AG04450 (cell line): ENCODE results near the gene GSX1. TPM values are rescaled to one million over a fixed set of nuclear protein-coding genes. Genes with fewer than 3 reads are reported as not detected.

Experiments
- CTCF ChIA-PET: fragments of 300-600, 350-600 bp; formaldehyde crosslinking; extraction: SDS; loops from one replicate; lab custom pipeline; 2022; ENCODE audit warnings: antibody characterized with exemption, inconsistent platforms; lab: Charles Lee
- POLR2A ChIA-PET: fragments of 350-600 bp; formaldehyde crosslinking; extraction: SDS; loops from one replicate; lab custom pipeline; 2021; ENCODE audit warnings: antibody characterized with exemption, inconsistent platforms; lab: Yijun Ruan, JAX
- DNase-seq: peaks from one replicate; pipeline ENCODE4 v3.0.0-alpha.2; 2011; ENCODE audit warnings: low read depth, low spot score
- H3K27ac ChIP-seq: one replicate; pipeline ENCODE4 v1.5.1; 2012; ENCODE audit warnings: low read depth, low read length, control low read depth
- H3K27me3 ChIP-seq: one replicate; pipeline ENCODE4 v1.6.0; 2012; ENCODE audit warnings: low read length; ENCODE audit not compliant: control insufficient read depth, insufficient read depth
- H3K4me3 ChIP-seq: 2 replicates; pipeline ENCODE4 v1.5.1; 2011; ENCODE audit warnings: mild to moderate bottlenecking, low read depth, low read length, control low read depth
- H3K9me3 ChIP-seq: 2 replicates; pipeline ENCODE4 v1.5.1; 2012; ENCODE audit warnings: low read length; ENCODE audit not compliant: control insufficient read depth, insufficient read depth
- polyA plus RNA-seq: library from polyadenylated mRNA; depleted of rRNA; stranded (reverse); fragments of >200 nt; gene quantifications from 2 replicates; pipeline ENCODE4 v1.2.3, GENCODE V29; 2011
- TF ChIP-seq, protein P1 (sequence below): IDR thresholded peaks from 2 replicates; pipeline ENCODE4 v1.5.1; 2011; ENCODE audit warnings: low read depth, low read length, control low read depth, inconsistent platforms

GSX1 gene
- polyA plus RNA-seq, 1 experiment = not detected

- CTCF ChIA-PET = no interaction called here
Observed at GRCh38 chr13:27793507-27794367, 1.5 kb downstream of the GSX1 start.

DNA sequence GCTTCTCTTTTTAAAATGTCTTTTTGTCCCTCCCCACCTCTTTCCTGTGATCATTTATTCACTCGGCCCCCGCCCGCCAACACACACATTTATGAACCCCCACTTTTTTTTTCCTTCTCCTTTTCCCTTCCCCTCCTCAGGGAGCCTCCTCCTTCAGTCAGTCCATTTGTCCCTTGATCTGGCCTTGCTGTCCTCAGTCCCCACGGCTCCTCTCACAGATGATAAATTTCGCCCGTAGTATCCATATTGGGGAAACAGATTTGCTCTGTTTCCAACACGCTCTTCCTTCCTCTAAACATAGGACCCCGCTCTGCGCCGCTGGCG, 2.0 kb downstream of the GSX1 start:
- no peak overlapping the region for H3K27ac ChIP-seq
- no peak for DNase-seq
- TF ChIP-seq, protein P1, sequence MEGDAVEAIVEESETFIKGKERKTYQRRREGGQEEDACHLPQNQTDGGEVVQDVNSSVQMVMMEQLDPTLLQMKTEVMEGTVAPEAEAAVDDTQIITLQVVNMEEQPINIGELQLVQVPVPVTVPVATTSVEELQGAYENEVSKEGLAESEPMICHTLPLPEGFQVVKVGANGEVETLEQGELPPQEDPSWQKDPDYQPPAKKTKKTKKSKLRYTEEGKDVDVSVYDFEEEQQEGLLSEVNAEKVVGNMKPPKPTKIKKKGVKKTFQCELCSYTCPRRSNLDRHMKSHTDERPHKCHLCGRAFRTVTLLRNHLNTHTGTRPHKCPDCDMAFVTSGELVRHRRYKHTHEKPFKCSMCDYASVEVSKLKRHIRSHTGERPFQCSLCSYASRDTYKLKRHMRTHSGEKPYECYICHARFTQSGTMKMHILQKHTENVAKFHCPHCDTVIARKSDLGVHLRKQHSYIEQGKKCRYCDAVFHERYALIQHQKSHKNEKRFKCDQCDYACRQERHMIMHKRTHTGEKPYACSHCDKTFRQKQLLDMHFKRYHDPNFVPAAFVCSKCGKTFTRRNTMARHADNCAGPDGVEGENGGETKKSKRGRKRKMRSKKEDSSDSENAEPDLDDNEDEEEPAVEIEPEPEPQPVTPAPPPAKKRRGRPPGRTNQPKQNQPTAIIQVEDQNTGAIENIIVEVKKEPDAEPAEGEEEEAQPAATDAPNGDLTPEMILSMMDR = no peak
- POLR2A ChIA-PET = no interaction called here
- H3K9me3 ChIP-seq = peaks cover 16% of the 10 kb centered on the region
- peaks cover 86% of the 10 kb centered on the region for H3K27me3 ChIP-seq
- CTCF ChIA-PET = no interaction called here
- H3K4me3 ChIP-seq = no peak overlapping the region

More at GRCh38 chr13:27793507-27794367, 1.5 kb downstream of the GSX1 start:
- no peak for DNase-seq
- POLR2A ChIA-PET = no interaction called here
- H3K9me3 ChIP-seq = peaks cover 16% of the 10 kb centered on the region
- TF ChIP-seq, protein P1 = no peak
- H3K4me3 ChIP-seq = no peak overlapping the region
- peaks cover 92% of the 10 kb centered on the region for H3K27me3 ChIP-seq
- no peak overlapping the region for H3K27ac ChIP-seq

DNA sequence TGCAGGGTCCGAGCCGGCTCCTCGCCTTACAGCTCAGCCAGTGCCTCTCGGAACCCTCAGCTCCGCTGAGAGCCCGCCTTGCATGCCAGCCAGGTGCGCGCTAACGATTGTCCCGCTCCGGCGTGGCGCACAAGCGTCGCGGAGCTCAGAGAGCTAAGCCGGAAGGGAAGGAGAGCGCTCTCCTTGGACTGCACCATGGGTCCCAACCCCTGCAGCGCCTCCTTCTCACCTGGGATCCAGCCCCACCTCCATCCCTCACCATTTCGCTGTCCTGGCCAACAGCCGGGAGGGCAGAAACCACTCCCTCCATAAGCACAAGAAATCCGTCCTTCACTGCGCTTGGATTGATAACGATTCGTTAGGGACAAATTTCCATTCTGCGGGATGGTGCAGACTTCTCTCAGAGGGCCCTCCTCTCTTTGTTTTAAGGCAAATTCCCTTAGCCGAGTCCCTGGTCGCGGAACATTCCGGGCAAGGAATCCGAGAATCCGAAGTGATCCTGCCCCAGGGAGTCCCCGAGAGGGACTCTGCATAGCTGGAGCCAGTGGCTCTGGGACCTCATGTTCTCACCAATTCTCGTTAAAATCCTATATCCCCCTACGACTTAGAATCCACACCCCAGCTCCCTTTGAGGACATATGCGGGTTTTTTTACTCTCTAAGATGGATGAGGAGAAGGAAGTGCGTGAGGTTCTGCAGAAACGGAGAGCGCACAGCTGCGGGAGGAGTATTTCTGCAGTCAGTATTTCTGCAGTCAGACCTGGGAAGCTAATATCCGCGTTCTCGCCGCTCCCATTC, 2.8 kb downstream of the GSX1 start:
- POLR2A ChIA-PET = no interaction called here
- CTCF ChIA-PET = interaction anchor here (0.9 kb wide), 1 partner anchor 35 kb away, joined by 3 read pairs; no protein-coding TSS in a partner anchor
- Histone ChIP-seq H3K9me3 (peaks cover 16% of the 10 kb centered on the region), H3K27me3 (peaks cover 79% of the 10 kb centered on the region), H3K27ac (no peak overlapping the region), H3K4me3 (no peak overlapping the region)
- DNase-seq = no peak
- TF ChIP-seq, protein P1 = no peak

- Histone ChIP-seq H3K27me3 (peaks cover 75% of the 10 kb centered on the region), H3K9me3 (peaks cover 16% of the 10 kb centered on the region), H3K4me3 (no peak overlapping the region), H3K27ac (no peak overlapping the region)
- ChIA-PET POLR2A (no interaction called here), CTCF (interaction anchor here (0.9 to 1.2 kb wide), 3 partner anchors 35 to 263 kb away, joined by 3 to 4 read pairs (median 3); no protein-coding TSS in a partner anchor)
- TF ChIP-seq, protein P1 = no peak
- DNase-seq = no peak
Observed at GRCh38 chr13:27795718-27796019, 3.4 kb downstream of the GSX1 start.
